Kidney glomerular epithelial cell (primary cell): ENCODE data around the gene PBRM1.
A peak's percentile ranks its signal among the peaks of the same experiment; 100 is the strongest.

ENCODE experiments used
- DNase-seq: peaks from one replicate; lab custom pipeline; 2025; lab: John Stamatoyannopoulos, UW

PBRM1 gene

GRCh38 chr3:52574056-52574965 is 111.4 kb downstream of the PBRM1 start:
- no peak for DNase-seq

GRCh38 chr3:52572221-52572620 is 113.5 kb downstream of the PBRM1 start:
- DNase-seq: no peak

DNA sequence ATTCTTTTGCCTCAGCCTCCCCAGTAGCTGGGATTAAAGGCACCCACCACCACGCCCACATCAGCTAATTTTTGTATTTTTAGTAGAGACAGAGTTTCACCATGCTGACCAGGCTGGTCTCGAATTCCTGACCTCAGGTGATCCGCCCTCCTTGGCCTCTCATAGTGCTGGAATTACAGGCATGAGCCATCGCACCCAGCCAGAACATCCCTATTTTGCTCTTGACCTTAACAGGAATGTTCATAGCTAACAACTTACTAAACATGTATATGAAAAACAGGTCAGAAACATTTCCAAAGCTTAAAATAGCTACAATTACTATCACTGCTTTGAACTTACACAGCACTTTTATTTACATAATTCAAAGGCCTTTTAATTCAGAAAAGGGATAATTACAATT is 115.6 kb downstream of the PBRM1 start:
- DNase-seq: no peak

- no peak for DNase-seq
These were observed 117.6 kb downstream of the PBRM1 start for GRCh38 chr3:52568069-52568468.

DNA sequence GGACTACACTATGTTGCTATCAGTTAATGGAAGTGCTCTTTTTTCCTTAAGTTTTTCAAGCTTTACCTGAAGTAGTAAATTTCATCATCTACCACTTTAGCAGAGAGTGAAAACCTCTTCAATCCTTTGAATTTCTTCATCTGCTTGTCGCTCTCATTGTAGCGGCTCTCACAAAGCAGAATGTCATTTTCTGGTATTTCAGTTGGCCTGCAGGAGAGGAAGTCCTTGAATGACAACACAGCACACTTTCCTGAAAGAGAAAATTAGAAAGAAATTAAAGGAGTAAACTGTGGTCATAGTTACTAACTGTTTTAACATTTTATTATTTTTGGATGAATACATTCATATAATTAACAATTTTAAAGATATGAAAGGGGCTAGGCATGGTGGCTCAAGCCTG is 121.7 kb downstream of the PBRM1 start:
- no peak for DNase-seq

- DNase-seq: no peak
These were observed 124.5 kb downstream of the PBRM1 start for GRCh38 chr3:52561028-52561747.

DNA sequence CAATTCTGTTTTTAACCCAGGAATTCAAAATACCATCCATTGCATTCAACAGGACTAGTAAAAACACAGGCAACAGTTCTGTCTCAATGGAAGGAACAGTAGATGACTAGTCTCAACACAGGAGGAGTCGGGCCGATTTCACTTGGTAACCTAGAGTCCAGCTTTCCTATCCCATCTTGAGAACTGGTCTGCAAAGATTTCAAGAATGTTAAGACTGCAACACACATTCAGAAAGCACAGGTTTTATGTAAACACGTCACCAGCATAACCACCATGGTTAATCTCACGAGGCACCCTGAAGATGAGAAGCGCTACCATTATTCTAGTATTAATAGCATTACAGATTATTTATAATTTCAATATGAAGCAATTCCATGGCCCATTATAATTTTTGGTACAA is 127.3 kb downstream of the PBRM1 start:
- DNase-seq: no peak

DNA sequence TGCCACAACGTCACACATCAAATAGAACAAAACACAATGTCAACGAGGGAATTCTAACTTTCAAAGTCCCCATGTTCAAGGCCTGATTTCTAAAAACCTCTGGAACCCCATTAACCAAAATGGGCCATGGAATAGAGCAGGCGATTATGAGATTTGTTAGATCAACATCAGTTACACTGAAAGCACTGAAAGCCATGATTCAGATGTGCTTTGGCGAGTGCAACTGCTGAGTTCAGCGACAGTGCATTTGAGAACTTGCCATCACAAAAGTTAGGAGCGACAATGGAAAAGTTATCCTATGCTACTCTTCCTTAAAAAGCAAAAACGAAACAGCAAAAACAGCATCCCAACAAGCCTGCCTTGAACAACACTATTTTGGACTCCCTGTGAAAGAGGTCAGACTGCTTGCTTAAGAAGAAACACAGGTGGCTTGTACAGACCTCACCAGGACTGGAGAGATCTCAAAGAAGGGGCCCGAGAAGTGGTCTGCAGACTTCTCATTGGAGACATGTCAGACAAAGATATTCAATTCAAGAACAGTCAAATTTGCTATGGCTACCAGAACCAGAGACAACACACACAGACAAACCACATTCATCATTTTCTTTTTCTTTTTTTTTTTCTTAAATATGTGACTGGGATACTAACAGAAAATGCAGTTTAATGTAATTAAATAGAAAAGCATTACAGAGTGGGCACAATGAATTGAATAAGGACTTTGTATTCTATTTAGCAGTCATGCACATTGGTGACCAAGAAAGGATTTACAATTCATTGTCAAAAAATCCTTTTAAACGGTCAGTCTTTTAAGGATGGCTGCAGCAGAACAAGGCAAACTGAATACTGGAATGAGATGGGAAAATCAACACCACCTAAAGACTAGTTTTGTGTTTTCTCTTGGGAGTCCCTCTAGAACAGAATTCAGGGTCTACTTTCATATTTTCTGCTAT is 128.4 kb downstream of the PBRM1 start:
- no peak for DNase-seq

GRCh38 chr3:52555056-52555455 is 130.7 kb downstream of the PBRM1 start:
- DNase-seq: no peak

- no peak for DNase-seq
These were observed 131.5 kb downstream of the PBRM1 start for GRCh38 chr3:52554026-52554755.

DNA sequence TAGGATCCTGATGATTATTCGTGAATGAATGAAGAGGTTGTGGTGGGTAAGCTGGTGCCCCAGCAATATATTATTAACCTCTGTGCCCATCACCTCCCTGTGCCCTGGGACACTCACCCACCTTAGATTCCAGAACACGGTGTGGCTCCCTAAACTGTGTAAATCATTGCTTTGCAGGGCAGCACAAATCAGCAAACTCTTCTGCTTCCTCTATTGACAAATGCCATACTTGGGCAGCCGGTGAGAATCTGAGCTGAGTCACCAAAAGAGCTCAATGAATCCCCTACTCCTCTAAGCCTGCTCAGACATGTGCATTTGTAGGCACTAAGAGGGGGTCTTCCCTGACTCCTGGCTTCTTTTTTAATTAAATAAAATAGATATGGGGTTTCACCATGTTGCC is 133.6 kb downstream of the PBRM1 start:
- DNase-seq: peak; percentile 17

- no peak for DNase-seq
These were observed 134.6 kb downstream of the PBRM1 start for GRCh38 chr3:52551118-52551517.

DNA sequence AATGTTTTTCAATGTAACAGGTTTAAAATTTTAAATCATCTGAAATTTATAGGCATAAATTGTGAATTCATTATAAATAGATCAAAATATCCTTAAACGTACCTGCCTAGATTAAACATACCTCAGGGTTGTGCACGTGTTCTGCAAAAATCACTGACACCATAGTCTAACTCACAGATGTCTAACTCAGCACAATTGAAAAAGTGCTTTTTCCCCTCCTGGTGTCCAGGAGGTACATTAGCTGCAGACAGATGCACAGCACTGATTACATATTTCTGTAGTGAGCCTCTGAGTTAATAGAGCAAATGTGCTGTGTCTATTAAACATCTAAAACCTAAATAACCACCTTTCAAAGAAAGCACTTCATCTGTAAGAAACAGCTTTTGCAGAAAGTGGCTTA is 138.6 kb downstream of the PBRM1 start:
- no peak for DNase-seq

- no peak for DNase-seq
These were observed 139.4 kb downstream of the PBRM1 start for GRCh38 chr3:52546111-52546901.

DNA sequence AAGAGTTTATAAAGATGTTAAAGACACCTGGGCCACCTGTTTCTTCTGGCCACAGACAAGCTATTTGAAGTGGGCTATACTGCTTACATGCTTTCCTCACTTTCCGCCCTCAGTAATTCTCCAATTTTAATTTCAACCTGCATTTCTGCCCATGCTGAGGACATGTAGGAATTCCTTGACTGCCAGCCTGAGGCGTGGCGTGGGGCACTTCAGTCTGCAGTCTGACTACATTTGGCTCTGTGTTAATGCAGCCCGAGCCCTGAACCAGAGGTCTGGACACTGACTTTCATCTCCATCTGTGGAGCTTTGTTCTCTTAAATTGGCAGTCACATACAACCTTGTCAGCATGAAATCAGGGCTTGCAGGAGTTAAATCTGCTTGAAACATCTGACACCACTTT is 140.8 kb downstream of the PBRM1 start:
- no peak for DNase-seq

DNA sequence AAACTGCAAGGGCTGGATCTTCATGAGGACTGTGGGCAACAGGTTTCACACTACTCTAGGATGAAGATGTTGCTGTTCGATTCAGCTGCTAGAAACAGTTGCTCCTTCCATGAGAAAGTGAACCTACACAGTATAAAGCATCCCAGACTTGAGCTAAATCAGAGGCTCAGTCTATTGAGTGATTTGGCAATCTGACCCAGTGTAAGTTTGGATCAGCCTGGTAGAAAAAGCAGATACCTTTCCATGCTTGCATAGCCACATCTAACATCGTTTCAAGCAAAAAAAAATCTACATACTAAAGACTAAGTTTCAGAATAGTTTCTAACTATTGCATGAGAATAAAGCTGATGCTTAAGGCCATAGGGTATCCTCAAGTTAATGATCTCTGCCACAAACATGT is 144.7 kb downstream of the PBRM1 start:
- no peak for DNase-seq

DNA sequence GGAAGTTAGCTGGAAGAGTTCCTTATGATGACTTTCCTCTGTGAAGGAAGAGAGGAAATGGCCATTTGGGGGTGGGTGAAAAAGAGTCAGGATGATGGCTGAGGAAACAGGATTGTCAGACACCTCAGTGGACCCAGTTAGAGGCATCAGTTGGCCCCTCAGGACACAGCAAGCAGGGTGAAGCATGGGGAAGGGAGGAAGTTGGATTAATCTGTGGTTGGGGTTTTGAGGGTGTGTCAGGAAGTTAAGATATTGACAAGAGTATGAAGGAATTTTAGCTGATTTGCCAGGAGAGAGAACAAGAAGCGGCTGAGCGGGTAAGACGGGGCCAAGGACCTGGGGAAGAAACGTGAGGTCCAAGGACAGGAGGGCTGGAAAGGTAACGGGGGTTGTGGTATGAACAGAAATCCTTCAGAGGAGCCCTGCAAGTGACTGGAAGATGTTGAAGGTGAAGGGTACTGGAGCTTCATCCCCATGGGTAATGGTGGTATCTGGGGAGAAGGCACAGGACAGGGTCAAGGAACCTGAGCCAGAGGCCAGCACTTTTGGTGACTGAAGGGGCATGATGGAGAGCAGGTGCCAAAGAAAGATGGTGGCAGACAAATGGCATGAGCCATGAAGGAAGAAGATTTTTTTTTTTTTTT is 146.6 kb downstream of the PBRM1 start:
- DNase-seq: no peak

- no peak for DNase-seq
These were observed 147.8 kb downstream of the PBRM1 start for GRCh38 chr3:52537726-52538421.

- no peak for DNase-seq
These were observed 148.5 kb downstream of the PBRM1 start for GRCh38 chr3:52537165-52537620.
